Femur (tissue), 1 donor: ENCODE results near the gene FMN1.

Source experiments
- DNase-seq: peaks from one replicate; pipeline ENCODE4 v3.0.0-alpha.2; 2017

The FMN1 gene

GRCh38 chr15:33009026-33009425 lies 185.5 kb downstream of the FMN1 start:
- no peak for DNase-seq

GRCh38 chr15:33008284-33008995 lies 186.1 kb downstream of the FMN1 start:
- no peak for DNase-seq

GRCh38 chr15:33007303-33007855 lies 187.1 kb downstream of the FMN1 start:
- DNase-seq = no peak

- DNase-seq = no peak
Observed at GRCh38 chr15:33005582-33005981, 188.9 kb downstream of the FMN1 start.

- no peak for DNase-seq
Observed at GRCh38 chr15:33001926-33002325, 192.6 kb downstream of the FMN1 start.

GRCh38 chr15:32998979-32999672 lies 195.4 kb downstream of the FMN1 start:
- peak; percentile 48 for DNase-seq

- no peak for DNase-seq
Observed at GRCh38 chr15:32998182-32998581, 196.3 kb downstream of the FMN1 start.

- DNase-seq = no peak
Observed at GRCh38 chr15:32994810-32995424, 199.6 kb downstream of the FMN1 start.

- DNase-seq = no peak
Observed at GRCh38 chr15:32993285-32993684, 201.2 kb downstream of the FMN1 start.

- no peak for DNase-seq
Observed at GRCh38 chr15:32991619-32992111, 202.8 kb downstream of the FMN1 start.

- no peak for DNase-seq
Observed at GRCh38 chr15:32990071-32990470, 204.4 kb downstream of the FMN1 start.

- no peak for DNase-seq
Observed at GRCh38 chr15:32987067-32987466, 207.4 kb downstream of the FMN1 start.

- DNase-seq = no peak
Observed at GRCh38 chr15:32986147-32986546, 208.4 kb downstream of the FMN1 start.

- DNase-seq = no peak
Observed at GRCh38 chr15:32983679-32984078, 210.8 kb downstream of the FMN1 start.

- no peak for DNase-seq
Observed at GRCh38 chr15:32982001-32982400, 212.5 kb downstream of the FMN1 start.

- DNase-seq = no peak
Observed at GRCh38 chr15:32981536-32981935, 213.0 kb downstream of the FMN1 start.

- no peak for DNase-seq
Observed at GRCh38 chr15:32979710-32980109, 214.8 kb downstream of the FMN1 start.

- DNase-seq = no peak
Observed at GRCh38 chr15:32977506-32977905, 217.0 kb downstream of the FMN1 start.

- no peak for DNase-seq
Observed at GRCh38 chr15:32974691-32975090, 219.8 kb downstream of the FMN1 start.

- no peak for DNase-seq
Observed at GRCh38 chr15:32972686-32973085, 221.8 kb downstream of the FMN1 start.

GRCh38 chr15:32970847-32971246 lies 223.7 kb downstream of the FMN1 start:
- DNase-seq = no peak

GRCh38 chr15:32967521-32967920 lies 227.0 kb downstream of the FMN1 start:
- DNase-seq = no peak

GRCh38 chr15:32966512-32966911 lies 228.0 kb downstream of the FMN1 start:
- DNase-seq = no peak

- DNase-seq = no peak
Observed at GRCh38 chr15:32965897-32966296, 228.6 kb downstream of the FMN1 start.
